ENCODE measurements around the gene ZNF281.

The ZNF281 gene

DNA sequence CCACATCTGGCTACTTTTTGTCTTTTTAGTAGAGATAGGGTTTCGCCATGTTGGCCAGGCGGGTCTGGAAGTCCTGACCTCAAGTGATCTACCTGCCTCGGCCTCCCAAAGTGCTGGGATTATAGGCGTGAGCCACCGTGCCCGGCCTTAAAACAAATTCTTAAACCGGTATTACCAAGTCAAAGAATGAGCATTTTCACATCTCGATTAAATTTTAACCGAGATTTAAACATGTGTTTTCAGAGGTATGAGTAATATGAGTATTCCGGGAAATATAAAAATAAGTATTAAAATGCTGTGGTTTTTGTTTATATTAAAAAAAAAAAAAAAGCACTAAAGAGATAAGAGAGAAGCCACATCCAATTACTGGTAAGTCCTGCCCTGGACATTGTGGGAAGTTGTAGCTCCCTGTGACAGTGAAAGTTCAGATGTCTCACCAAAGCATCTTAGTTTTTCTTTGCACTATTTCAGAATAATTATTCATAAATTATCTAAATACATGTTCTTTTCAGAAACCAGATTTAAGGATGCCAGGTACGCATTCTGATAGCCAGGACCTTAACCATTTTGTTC is 24.9 kb downstream of the ZNF281 start:
- no peaks in the 10 kb centered on the region for H3K36me3 ChIP-seq (ENCODE audit: insufficient read depth, low read length)
- no peaks in the 10 kb centered on the region for H3K27me3 ChIP-seq (ENCODE audit: insufficient read depth, low read length, poor library complexity, severe bottlenecking)
- no peak overlapping the region for H3K4me2 ChIP-seq (ENCODE audit: low read depth, low read length, poor library complexity, severe bottlenecking)
- no peak overlapping the region for H3K4me3 ChIP-seq (ENCODE audit: low read length, poor library complexity, severe bottlenecking)
- H3K4me1 ChIP-seq (ENCODE audit: insufficient read depth, low read length, poor library complexity, severe bottlenecking) = no peaks in the 10 kb centered on the region
- no peaks in the 10 kb centered on the region for H3F3A ChIP-seq (ENCODE audit: low read depth)
- no peaks in the 10 kb centered on the region for H4K20me1 ChIP-seq (ENCODE audit: insufficient read depth, low read length, poor library complexity, severe bottlenecking)
- H2AFZ ChIP-seq (ENCODE audit: low read length) = no peak overlapping the region
- no peaks in the 10 kb centered on the region for H3K79me2 ChIP-seq (ENCODE audit: insufficient read depth, low read length)
- TF ChIP-seq, protein P1, sequence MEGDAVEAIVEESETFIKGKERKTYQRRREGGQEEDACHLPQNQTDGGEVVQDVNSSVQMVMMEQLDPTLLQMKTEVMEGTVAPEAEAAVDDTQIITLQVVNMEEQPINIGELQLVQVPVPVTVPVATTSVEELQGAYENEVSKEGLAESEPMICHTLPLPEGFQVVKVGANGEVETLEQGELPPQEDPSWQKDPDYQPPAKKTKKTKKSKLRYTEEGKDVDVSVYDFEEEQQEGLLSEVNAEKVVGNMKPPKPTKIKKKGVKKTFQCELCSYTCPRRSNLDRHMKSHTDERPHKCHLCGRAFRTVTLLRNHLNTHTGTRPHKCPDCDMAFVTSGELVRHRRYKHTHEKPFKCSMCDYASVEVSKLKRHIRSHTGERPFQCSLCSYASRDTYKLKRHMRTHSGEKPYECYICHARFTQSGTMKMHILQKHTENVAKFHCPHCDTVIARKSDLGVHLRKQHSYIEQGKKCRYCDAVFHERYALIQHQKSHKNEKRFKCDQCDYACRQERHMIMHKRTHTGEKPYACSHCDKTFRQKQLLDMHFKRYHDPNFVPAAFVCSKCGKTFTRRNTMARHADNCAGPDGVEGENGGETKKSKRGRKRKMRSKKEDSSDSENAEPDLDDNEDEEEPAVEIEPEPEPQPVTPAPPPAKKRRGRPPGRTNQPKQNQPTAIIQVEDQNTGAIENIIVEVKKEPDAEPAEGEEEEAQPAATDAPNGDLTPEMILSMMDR (conservative IDR thresholded peaks at IDR 0.05; ENCODE audit: low read length) = no peak
- no peak for TF ChIP-seq EZH2phosphoT487 (IDR thresholded peaks at IDR 0.05; ENCODE audit: borderline replicate concordance)
- H3K9ac ChIP-seq (ENCODE audit: low read depth, low read length, poor library complexity, severe bottlenecking) = no peak overlapping the region
- H3K9me2 ChIP-seq (replicated peaks; ENCODE audit: low read depth, low read length) = no peaks in the 10 kb centered on the region
- no peaks in the 10 kb centered on the region for H3K9me3 ChIP-seq (ENCODE audit: insufficient read depth, low read depth, low read length)

DNA sequence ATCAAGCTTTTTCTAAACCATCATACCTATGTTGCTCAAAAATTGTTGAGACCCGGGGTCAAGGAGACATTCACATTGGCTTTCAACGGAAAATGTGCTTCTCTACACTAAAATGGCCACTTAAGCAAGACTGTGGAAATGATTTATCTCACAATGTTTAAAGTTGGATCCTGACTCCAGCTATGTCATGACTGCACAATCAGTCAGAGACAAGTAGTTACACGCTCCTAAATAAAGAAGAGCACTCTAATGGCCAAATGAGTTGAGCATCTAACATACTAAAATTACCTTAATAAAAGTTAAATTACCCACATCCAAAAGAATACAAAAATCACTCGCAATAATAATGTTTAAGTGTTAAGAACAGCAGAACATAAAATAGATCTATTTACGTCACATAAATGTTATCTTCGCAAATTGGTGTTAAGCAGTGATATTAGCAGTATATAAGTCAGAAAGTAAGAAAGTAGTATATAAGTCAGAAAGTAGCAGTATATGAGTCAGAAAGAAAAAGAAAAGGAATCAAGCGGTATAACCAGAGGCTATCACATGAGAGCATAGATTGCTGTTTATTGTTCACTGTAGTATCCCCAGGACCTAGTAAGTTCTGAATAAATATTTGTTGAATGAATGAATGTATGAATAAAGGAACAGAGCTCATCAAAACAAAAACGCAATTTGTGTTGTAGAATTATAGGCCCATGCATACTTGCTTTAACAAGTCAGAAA is 28.4 kb downstream of the ZNF281 start:
- H3K4me1 ChIP-seq (ENCODE audit: insufficient read depth, low read length, poor library complexity, severe bottlenecking) = peaks cover 4% of the 10 kb centered on the region
- no peaks in the 10 kb centered on the region for H3F3A ChIP-seq (ENCODE audit: low read depth)
- no peak overlapping the region for H3K9ac ChIP-seq (ENCODE audit: low read depth, low read length, poor library complexity, severe bottlenecking)
- no peaks in the 10 kb centered on the region for H3K27me3 ChIP-seq (ENCODE audit: insufficient read depth, low read length, poor library complexity, severe bottlenecking)
- no peaks in the 10 kb centered on the region for H3K9me3 ChIP-seq (ENCODE audit: insufficient read depth, low read depth, low read length)
- H4K20me1 ChIP-seq (ENCODE audit: insufficient read depth, low read length, poor library complexity, severe bottlenecking) = no peaks in the 10 kb centered on the region
- H3K79me2 ChIP-seq (ENCODE audit: insufficient read depth, low read length) = no peaks in the 10 kb centered on the region
- H3K9me2 ChIP-seq (replicated peaks; ENCODE audit: low read depth, low read length) = no peaks in the 10 kb centered on the region
- no peaks in the 10 kb centered on the region for H3K36me3 ChIP-seq (ENCODE audit: insufficient read depth, low read length)
- no peak overlapping the region for H3K4me3 ChIP-seq (ENCODE audit: low read length, poor library complexity, severe bottlenecking)
- no peak overlapping the region for H2AFZ ChIP-seq (ENCODE audit: low read length)
- TF ChIP-seq, protein P1 (conservative IDR thresholded peaks at IDR 0.05; ENCODE audit: low read length) = no peak
- no peak for TF ChIP-seq EZH2phosphoT487 (IDR thresholded peaks at IDR 0.05; ENCODE audit: borderline replicate concordance)
- H3K4me2 ChIP-seq (ENCODE audit: low read depth, low read length, poor library complexity, severe bottlenecking) = no peak overlapping the region

DNA sequence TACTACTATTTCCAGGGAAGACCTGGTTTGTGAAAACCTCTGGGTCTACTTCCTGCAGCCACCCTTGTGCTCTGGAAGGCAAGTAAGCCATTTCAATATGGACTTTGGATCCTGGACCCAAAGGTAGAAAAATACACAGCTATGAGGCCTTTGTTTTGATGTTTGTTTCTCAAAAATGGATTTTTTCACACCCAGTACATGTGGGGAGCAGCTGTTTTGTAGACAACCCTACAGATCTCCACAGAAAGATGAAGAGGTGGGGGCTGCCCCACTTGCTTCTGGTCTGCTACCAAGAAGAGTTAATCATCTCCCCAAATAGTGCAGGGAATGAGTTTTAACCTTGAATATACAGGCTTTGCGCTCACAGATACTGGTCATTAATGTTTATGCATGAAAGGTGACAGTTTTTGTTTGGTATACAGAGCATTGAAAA is 29.2 kb downstream of the ZNF281 start:
- no peak overlapping the region for H2AFZ ChIP-seq (ENCODE audit: low read length)

More for the DNA sequence above, 29.2 kb downstream of the ZNF281 start:
- TF ChIP-seq, protein P1 (conservative IDR thresholded peaks at IDR 0.05; ENCODE audit: low read length) = no peak
- no peak for TF ChIP-seq EZH2phosphoT487 (IDR thresholded peaks at IDR 0.05; ENCODE audit: borderline replicate concordance)
- no peaks in the 10 kb centered on the region for H3K79me2 ChIP-seq (ENCODE audit: insufficient read depth, low read length)
- no peaks in the 10 kb centered on the region for H3K9me3 ChIP-seq (ENCODE audit: insufficient read depth, low read depth, low read length)
- H3K4me1 ChIP-seq (ENCODE audit: insufficient read depth, low read length, poor library complexity, severe bottlenecking) = peaks cover 4% of the 10 kb centered on the region
- no peaks in the 10 kb centered on the region for H4K20me1 ChIP-seq (ENCODE audit: insufficient read depth, low read length, poor library complexity, severe bottlenecking)
- H3K4me2 ChIP-seq (ENCODE audit: low read depth, low read length, poor library complexity, severe bottlenecking) = no peak overlapping the region
- no peak overlapping the region for H3K9ac ChIP-seq (ENCODE audit: low read depth, low read length, poor library complexity, severe bottlenecking)
- no peaks in the 10 kb centered on the region for H3K9me2 ChIP-seq (replicated peaks; ENCODE audit: low read depth, low read length)
- H3F3A ChIP-seq (ENCODE audit: low read depth) = no peaks in the 10 kb centered on the region
- H3K27me3 ChIP-seq (ENCODE audit: insufficient read depth, low read length, poor library complexity, severe bottlenecking) = no peaks in the 10 kb centered on the region
- H3K4me3 ChIP-seq (ENCODE audit: low read length, poor library complexity, severe bottlenecking) = no peak overlapping the region
- H3K36me3 ChIP-seq (ENCODE audit: insufficient read depth, low read length) = no peaks in the 10 kb centered on the region

Data from Loucy (cell line).